Keratinocyte (primary cell): ENCODE measurements around the gene P2RY8. TPM values are rescaled to one million over a fixed set of nuclear protein-coding genes. Genes with fewer than 3 reads are reported as not detected.
"Not testable (repeated sequence)": the region's sequence is repeated elsewhere in the genome, so short reads cannot be mapped to it uniquely, and the experiment has no call there.

Experiments used
- DNase-seq: peaks from one replicate; pipeline ENCODE4 v3.0.0-alpha.2; 2011; ENCODE audit warnings: low read depth, missing footprints, low spot score
- FAIRE-seq: peaks from 2 replicates; lab custom pipeline; 2011; peaks lifted over from hg19 to GRCh38; lab: Jason Lieb, UNC
- H2AFZ ChIP-seq: 2 replicates; pipeline ENCODE4 v1.6.0; 2012; ENCODE audit warnings: low read length, control low read depth, inconsistent platforms; ENCODE audit not compliant: control insufficient read depth
- H3K27ac ChIP-seq: 2 replicates; pipeline ENCODE4 v1.5.1; 2011; ENCODE audit warnings: low read length; ENCODE audit not compliant: control insufficient read depth, insufficient read depth
- H3K27me3 ChIP-seq: 3 replicates; pipeline ENCODE4 v1.6.0; 2011; ENCODE audit warnings: low read length; ENCODE audit not compliant: control insufficient read depth, insufficient read depth; ENCODE audit errors: extremely low read depth
- H3K36me3 ChIP-seq, 2 experiments: 2 replicates in 1 of 2; 3 replicates in 1 of 2; pipeline ENCODE4 v1.5.1; 2011; ENCODE audit warnings: low read length in 2 of 2, mild to moderate bottlenecking in 1 of 2; ENCODE audit not compliant: control insufficient read depth in 2 of 2, insufficient read depth in 2 of 2; ENCODE audit errors: extremely low read depth in 1 of 2
- H3K4me1 ChIP-seq: 3 replicates; pipeline ENCODE4 v1.5.1; 2011; ENCODE audit warnings: low read length; ENCODE audit not compliant: control insufficient read depth, insufficient read depth; ENCODE audit errors: extremely low read depth
- H3K4me2 ChIP-seq: 3 replicates; pipeline ENCODE4 v1.6.0; 2011; ENCODE audit warnings: low read depth, low read length; ENCODE audit not compliant: control insufficient read depth, insufficient read depth; ENCODE audit errors: extremely low read depth
- H3K4me3 ChIP-seq, 3 experiments: fragments of 200-600 bp in 1 of 3; sonication (generic) in 1 of 3; 2 replicates in 2 of 3; 3 replicates in 1 of 3; pipeline ENCODE4 v1.5.1; 2011 to 2016; ENCODE audit warnings: low read length in 3 of 3, mild to moderate bottlenecking in 3 of 3, control low read depth in 2 of 3, inconsistent platforms in 1 of 3, low read depth in 1 of 3, mixed read lengths in 1 of 3, mixed run types in 1 of 3, moderate library complexity in 1 of 3; ENCODE audit not compliant: control insufficient read depth in 2 of 3, insufficient read depth in 2 of 3; ENCODE audit errors: extremely low read depth in 1 of 3
- H3K79me2 ChIP-seq: 2 replicates; pipeline ENCODE4 v1.6.0; 2012; ENCODE audit warnings: low read length; ENCODE audit not compliant: control insufficient read depth, insufficient read depth
- H3K9ac ChIP-seq: 3 replicates; pipeline ENCODE4 v1.6.0; 2011; ENCODE audit warnings: low read length; ENCODE audit not compliant: control insufficient read depth, insufficient read depth; ENCODE audit errors: extremely low read depth
- H3K9me1 ChIP-seq: 3 replicates; pipeline ENCODE4 v1.6.0; 2011; ENCODE audit warnings: low read length; ENCODE audit not compliant: control insufficient read depth, insufficient read depth; ENCODE audit errors: extremely low read depth
- H3K9me3 ChIP-seq: 2 replicates; pipeline ENCODE4 v1.5.1; 2012; ENCODE audit warnings: low read depth, low read length; ENCODE audit not compliant: control insufficient read depth
- H4K20me1 ChIP-seq: 3 replicates; pipeline ENCODE4 v1.6.0; 2011; ENCODE audit warnings: low read length; ENCODE audit not compliant: control insufficient read depth, insufficient read depth; ENCODE audit errors: extremely low read depth
- EZH2 ChIP-seq: IDR thresholded peaks from one replicate; pipeline ENCODE4 v1.6.1; 2012; ENCODE audit warnings: inconsistent platforms, mild to moderate bottlenecking, low read length, moderate library complexity
- dilution Hi-C: fragments of 300-500 bp; cut with MboI; formaldehyde crosslinking; loops from one replicate; pipeline ENCODE4 v1.7.0; 2020; ENCODE audit warnings: low sequenced_read_pairs; ENCODE audit not compliant: extremely low pct_ligation_motif_present
- polyA plus RNA-seq, 5 experiments: library from polyadenylated mRNA; depleted of rRNA in 3 of 5; stranded (reverse) in 3 of 5; stranded (forward) in 1 of 5; unstranded in 1 of 5; fragments of >200 nt; gene quantifications; 1 replicate in 1 of 5; 2 replicates in 3 of 5; 3 replicates in 1 of 5; pipeline versions ENCODE4 v1.2.1 to v1.2.3, GENCODE V29; 2011 to 2012; ENCODE audit warnings: missing spikeins in 2 of 5, low read depth in 1 of 5, low replicate concordance in 1 of 5
- TF ChIP-seq, protein P1 (sequence below), 3 experiments: IDR thresholded peaks in 1 of 3; conservative IDR thresholded peaks in 1 of 3; optimal IDR thresholded peaks in 1 of 3; 2 replicates in 2 of 3; 3 replicates in 1 of 3; pipeline versions ENCODE3 to v1.5.1; 2011; ENCODE audit warnings: low read length in 3 of 3, mild to moderate bottlenecking in 3 of 3, moderate library complexity in 2 of 3, control low read depth in 1 of 3, inconsistent platforms in 1 of 3; ENCODE audit not compliant: insufficient read depth in 2 of 3; ENCODE audit errors: extremely low read depth in 1 of 3

Gene P2RY8
- polyA plus RNA-seq, 1 donor (not counting 4 experiments of a cell fraction or from before 2014, with no cell fraction given), result not detected

GRCh38 chrX:1491851-1492349 is 45.1 kb downstream of the P2RY8 start:
- H3K4me2 ChIP-seq, result no peak overlapping the region
- no peaks in the 10 kb centered on the region for H3K27me3 ChIP-seq
- no peak overlapping the region for H3K27ac ChIP-seq
- DNase-seq (no peak), FAIRE-seq (no peak)
- dilution Hi-C loops, result no loop called here
- H2AFZ ChIP-seq, result no peak overlapping the region
- TF ChIP-seq, protein P1, sequence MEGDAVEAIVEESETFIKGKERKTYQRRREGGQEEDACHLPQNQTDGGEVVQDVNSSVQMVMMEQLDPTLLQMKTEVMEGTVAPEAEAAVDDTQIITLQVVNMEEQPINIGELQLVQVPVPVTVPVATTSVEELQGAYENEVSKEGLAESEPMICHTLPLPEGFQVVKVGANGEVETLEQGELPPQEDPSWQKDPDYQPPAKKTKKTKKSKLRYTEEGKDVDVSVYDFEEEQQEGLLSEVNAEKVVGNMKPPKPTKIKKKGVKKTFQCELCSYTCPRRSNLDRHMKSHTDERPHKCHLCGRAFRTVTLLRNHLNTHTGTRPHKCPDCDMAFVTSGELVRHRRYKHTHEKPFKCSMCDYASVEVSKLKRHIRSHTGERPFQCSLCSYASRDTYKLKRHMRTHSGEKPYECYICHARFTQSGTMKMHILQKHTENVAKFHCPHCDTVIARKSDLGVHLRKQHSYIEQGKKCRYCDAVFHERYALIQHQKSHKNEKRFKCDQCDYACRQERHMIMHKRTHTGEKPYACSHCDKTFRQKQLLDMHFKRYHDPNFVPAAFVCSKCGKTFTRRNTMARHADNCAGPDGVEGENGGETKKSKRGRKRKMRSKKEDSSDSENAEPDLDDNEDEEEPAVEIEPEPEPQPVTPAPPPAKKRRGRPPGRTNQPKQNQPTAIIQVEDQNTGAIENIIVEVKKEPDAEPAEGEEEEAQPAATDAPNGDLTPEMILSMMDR (optimal IDR thresholded peaks at IDR 0.05 in 1 of 3, IDR thresholded peaks at IDR 0.05 in 1 of 3, conservative IDR thresholded peaks at IDR 0.05 in 1 of 3; ENCODE audit: extremely low read depth in 1 of 3, insufficient read depth in 2 of 3, low read length in 3 of 3), result no peak
- no peak for TF ChIP-seq EZH2
- H3K4me3 ChIP-seq, result no peak overlapping the region
- H3K9me3 ChIP-seq, result peaks cover 9% of the 10 kb centered on the region
- H3K9me1 ChIP-seq, result no peaks in the 10 kb centered on the region
- no peak overlapping the region for H3K9ac ChIP-seq
- H4K20me1 ChIP-seq, result no peaks in the 10 kb centered on the region
- H3K79me2 ChIP-seq, result no peaks in the 10 kb centered on the region
- no peaks in the 10 kb centered on the region for H3K36me3 ChIP-seq
- H3K4me1 ChIP-seq, result no peaks in the 10 kb centered on the region

DNA sequence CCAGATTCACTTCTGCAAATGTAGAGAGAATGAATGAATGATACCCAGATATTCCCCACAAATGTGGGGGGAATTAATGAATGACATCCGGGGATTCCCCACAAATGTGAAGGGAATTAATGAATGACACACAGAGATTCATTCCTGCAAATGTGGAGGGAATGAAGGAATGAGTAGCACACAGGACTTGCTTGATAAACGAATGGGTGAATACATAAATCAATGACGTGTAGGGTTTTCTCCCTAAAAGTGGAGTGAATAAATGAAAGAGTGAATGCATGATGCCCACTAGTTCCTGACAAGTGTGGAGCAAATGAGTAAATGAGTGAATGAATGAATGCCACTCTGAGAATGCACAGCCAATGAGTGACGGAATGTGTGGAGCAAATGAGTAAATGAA is 45.7 kb downstream of the P2RY8 start:
- H3K36me3 ChIP-seq, result not testable (repeated sequence)

GRCh38 chrX:1490723-1491122 is 46.3 kb downstream of the P2RY8 start:
- not testable (repeated sequence) for DNase-seq, FAIRE-seq

More for the DNA sequence above, 45.7 kb downstream of the P2RY8 start:
- H3K4me1 ChIP-seq, H3K4me2 ChIP-seq, H3K9me3 ChIP-seq, DNase-seq, H2AFZ ChIP-seq, H3K4me3 ChIP-seq, H3K79me2 ChIP-seq, H3K27me3 ChIP-seq, H3K9ac ChIP-seq, dilution Hi-C loops, H3K27ac ChIP-seq, H4K20me1 ChIP-seq, H3K9me1 ChIP-seq, FAIRE-seq: not testable (repeated sequence)

GRCh38 chrX:1489354-1489753 is 47.6 kb downstream of the P2RY8 start:
- DNase-seq, H2AFZ ChIP-seq, H3K27ac ChIP-seq, H3K4me3 ChIP-seq, H4K20me1 ChIP-seq, H3K9ac ChIP-seq, H3K9me1 ChIP-seq, H3K36me3 ChIP-seq, H3K4me1 ChIP-seq, H3K79me2 ChIP-seq, H3K27me3 ChIP-seq, FAIRE-seq, dilution Hi-C loops, H3K4me2 ChIP-seq: not testable (repeated sequence)
- H3K9me3 ChIP-seq, result peaks cover 11% of the 10 kb centered on the region

More at GRCh38 chrX:1490723-1491122, 46.3 kb downstream of the P2RY8 start:
- H3K4me1 ChIP-seq, H2AFZ ChIP-seq, H3K27ac ChIP-seq, H3K4me2 ChIP-seq, H3K4me3 ChIP-seq, H3K79me2 ChIP-seq, dilution Hi-C loops, H3K27me3 ChIP-seq, H3K36me3 ChIP-seq, H4K20me1 ChIP-seq, H3K9ac ChIP-seq, H3K9me1 ChIP-seq: not testable (repeated sequence)
- peaks cover 11% of the 10 kb centered on the region for H3K9me3 ChIP-seq
